IPS-18c (cell line): ENCODE results near the gene CASZ1.

ENCODE experiments used
- H3K4me3 ChIP-seq: 2 replicates; pipeline ENCODE4 v1.7.0; 2013; ENCODE audit warnings: low read depth, mild to moderate bottlenecking, low read length, moderate library complexity; ENCODE audit not compliant: insufficient read depth
- H3K9me3 ChIP-seq: one replicate; pipeline ENCODE4 v1.6.1; 2013; ENCODE audit warnings: mild to moderate bottlenecking, low read length, moderate library complexity; ENCODE audit not compliant: control insufficient read depth, insufficient read depth

Gene CASZ1

DNA sequence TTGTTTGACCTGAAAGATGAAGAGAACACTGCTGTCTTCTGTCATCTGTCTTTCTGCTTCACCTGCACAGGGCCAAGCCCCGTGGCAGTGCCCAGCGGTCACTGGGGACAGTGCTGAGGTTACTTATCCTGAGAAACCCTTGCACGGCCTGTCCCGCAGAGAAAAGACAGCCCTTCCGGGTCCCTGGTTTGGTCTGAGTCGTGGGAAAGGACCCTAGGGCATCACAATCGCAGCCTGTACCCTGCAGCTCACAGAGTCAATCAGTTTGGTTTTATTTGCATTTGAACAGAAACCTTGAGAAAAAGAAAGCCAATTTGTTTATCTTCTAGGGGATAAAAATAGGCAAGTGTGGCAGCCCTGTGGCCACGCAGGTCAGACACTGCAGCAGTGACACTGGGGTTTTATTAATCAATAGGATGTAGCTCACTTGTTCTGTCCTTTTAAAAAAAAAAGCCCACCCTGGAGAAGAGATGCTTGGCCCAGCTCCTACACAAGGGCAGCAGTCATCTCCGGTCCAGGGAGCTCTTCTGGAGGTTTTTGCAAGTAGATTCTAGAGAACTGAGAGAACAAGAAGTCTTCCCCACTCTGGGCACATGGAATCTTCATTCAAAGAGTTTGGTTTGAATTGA is 201.7 kb downstream of the CASZ1 start:
- Histone ChIP-seq H3K4me3 (no peak overlapping the region), H3K9me3 (no peaks in the 10 kb centered on the region)

DNA sequence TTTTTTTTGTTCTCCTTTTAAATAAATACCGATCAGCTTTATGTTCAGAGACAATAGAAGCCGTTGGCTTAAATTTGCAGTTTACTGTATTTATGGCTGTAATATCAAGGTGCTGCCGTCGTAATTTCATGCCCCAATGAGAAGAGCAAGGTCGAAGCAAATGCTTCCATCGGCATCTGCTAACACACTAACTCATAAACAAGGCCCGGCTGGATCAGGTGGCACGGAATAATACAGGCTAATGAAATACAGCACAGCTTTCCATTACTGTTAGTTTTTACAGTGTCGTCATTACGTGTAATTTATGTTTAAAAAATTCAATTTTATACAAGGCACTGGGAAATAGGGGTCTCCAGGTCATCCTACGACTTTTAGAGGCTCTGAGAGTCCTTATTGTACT is 202.7 kb downstream of the CASZ1 start:
- Histone ChIP-seq H3K4me3 (no peak overlapping the region), H3K9me3 (no peaks in the 10 kb centered on the region)

DNA sequence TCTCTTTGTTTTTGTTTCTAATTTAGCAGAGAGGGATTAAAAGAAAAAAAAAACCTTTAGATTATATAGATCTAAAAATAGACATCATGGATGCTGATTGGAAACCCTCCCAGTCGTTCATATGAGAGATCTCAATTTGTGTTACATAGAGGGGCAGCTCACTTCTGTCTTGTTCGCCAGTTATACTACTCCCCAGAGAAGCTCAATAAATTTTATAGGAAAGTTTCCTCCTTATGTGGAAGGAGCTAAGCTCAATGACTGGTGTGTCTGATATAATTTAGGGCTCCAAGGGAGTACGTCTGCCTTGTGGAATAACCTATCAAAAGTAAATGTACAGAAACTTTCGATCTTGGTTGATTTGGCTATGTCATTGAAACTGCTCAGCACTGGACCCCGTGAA is 204.1 kb downstream of the CASZ1 start:
- no peaks in the 10 kb centered on the region for H3K9me3 ChIP-seq
- no peak overlapping the region for H3K4me3 ChIP-seq

GRCh38 chr1:10591010-10591409 is 205.4 kb downstream of the CASZ1 start:
- Histone ChIP-seq H3K4me3 (no peak overlapping the region), H3K9me3 (no peaks in the 10 kb centered on the region)

DNA sequence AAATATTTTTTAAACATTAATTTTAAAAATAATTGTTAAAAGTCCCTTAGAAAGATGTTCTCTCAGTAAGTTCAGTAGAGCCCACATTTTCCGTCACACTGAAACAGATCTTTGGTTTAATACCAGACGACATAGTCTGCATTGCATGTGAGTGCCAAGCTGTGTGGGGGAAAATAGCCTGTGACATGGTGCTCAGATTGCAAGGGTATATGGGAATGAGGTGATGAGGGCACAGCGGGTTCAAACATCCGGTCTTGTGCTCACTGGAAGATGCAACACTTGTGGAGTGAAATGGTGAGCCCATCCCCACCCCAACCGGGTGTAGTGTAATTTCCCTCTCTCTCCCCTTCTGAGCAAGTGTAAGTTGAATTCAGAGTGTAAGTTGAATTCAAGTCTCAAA is 207.4 kb downstream of the CASZ1 start:
- no peaks in the 10 kb centered on the region for H3K9me3 ChIP-seq
- H3K4me3 ChIP-seq = no peak overlapping the region

DNA sequence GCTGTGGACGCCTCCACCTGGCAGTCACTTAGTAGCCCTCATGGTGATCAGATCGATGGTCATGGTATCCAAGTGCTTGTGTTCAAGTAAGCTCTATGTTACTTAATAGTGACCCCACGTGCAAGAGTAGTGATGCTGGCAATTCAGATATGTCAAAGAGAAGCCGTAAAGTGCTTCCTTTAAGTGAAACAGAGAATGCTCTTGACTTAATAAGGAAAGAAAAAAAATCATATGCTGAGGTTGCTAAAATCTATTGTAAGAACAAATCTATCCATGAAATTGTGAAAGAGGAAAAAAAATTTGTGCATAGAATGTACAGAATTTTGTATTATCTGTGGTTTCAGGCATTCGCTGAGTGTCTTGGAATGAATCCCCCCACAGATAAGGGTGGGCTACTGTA is 207.8 kb downstream of the CASZ1 start:
- Histone ChIP-seq H3K4me3 (no peak overlapping the region), H3K9me3 (peaks cover 2% of the 10 kb centered on the region)
